Cardiac fibroblast (primary cell): ENCODE measurements around the gene RIMS3.

Experiments used
- DNase-seq, 2 donors: peaks; one replicate each; pipeline versions ENCODE4 v3.0.0 to v3.0.0-alpha.2; 2010; ENCODE audit warnings: low read depth in 2 of 2
- H3K4me3 ChIP-seq, 2 donors: replicated peaks in 1 of 2; 1 replicate in 1 of 2; 2 replicates in 1 of 2; pipeline ENCODE4 v1.5.1; 2011; ENCODE audit warnings: low read depth in 2 of 2, low read length in 2 of 2, mild to moderate bottlenecking in 2 of 2, moderate library complexity in 1 of 2
- CTCF ChIP-seq: IDR thresholded peaks from one replicate; pipeline ENCODE4 v1.5.1; 2011; ENCODE audit warnings: low read depth, mild to moderate bottlenecking, low read length, inconsistent platforms

RIMS3 gene

GRCh38 chr1:40665335-40666171, at the start of gene RIMS3:
RIMS3 (minus strand) TSS chr1:40665682; CDS start chr1:40641925, 23,757 bp downstream.
- H3K4me3 ChIP-seq, result peak within 1 kb of the TSS in 1 of 2 donors; percentile 42
- peak; percentile 34 to 46 for DNase-seq
- TF ChIP-seq CTCF, result no peak

GRCh38 chr1:40712997-40713396, 47.5 kb upstream of the RIMS3 start:
- no peak overlapping the region for H3K4me3 ChIP-seq
- DNase-seq, result peak; percentile 7 to 50
- no peak for TF ChIP-seq CTCF

- TF ChIP-seq CTCF, result no peak
- no peak overlapping the region for H3K4me3 ChIP-seq
- DNase-seq, result no peak
Observed at GRCh38 chr1:40712405-40712944, 47.0 kb upstream of the RIMS3 start.

- no peak for TF ChIP-seq CTCF
- DNase-seq, result peak; percentile 49 to 81
- H3K4me3 ChIP-seq, result peak overlapping the region in 1 of 2 donors; percentile 11
Observed at GRCh38 chr1:40711465-40712404, 46.3 kb upstream of the RIMS3 start.

GRCh38 chr1:40710581-40711315, 45.3 kb upstream of the RIMS3 start:
- DNase-seq, result peak; percentile 10 to 17
- TF ChIP-seq CTCF, result no peak
- H3K4me3 ChIP-seq, result peak overlapping the region; percentile 6 to 72

- no peak for TF ChIP-seq CTCF
- DNase-seq, result no peak
- peak overlapping the region; percentile 60 to 72 for H3K4me3 ChIP-seq
Observed at GRCh38 chr1:40709802-40710278, 44.4 kb upstream of the RIMS3 start.
